KOPT-K1 (cell line): Measurements from ENCODE around the gene GATB.

Experiments
- H3K27ac ChIP-seq: fragments of 200-600 bp; sonication (generic); 2 replicates; pipeline ENCODE4 v1.5.1; 2016; ENCODE audit warnings: antibody characterized with exemption, mild to moderate bottlenecking, low read depth, low read length; ENCODE audit not compliant: poor library complexity, severe bottlenecking
- H3K36me3 ChIP-seq: fragments of 200-600 bp; sonication (generic); 2 replicates; pipeline ENCODE4 v1.5.1; 2017; ENCODE audit warnings: antibody characterized with exemption, mild to moderate bottlenecking, low read length, moderate library complexity; ENCODE audit not compliant: insufficient read depth
- H3K9me3 ChIP-seq: fragments of 200-600 bp; sonication (generic); 2 replicates; pipeline ENCODE4 v1.5.1; 2017; ENCODE audit warnings: antibody characterized with exemption, low read length, mild to moderate bottlenecking; ENCODE audit not compliant: insufficient read depth, poor library complexity, severe bottlenecking

GATB gene

DNA sequence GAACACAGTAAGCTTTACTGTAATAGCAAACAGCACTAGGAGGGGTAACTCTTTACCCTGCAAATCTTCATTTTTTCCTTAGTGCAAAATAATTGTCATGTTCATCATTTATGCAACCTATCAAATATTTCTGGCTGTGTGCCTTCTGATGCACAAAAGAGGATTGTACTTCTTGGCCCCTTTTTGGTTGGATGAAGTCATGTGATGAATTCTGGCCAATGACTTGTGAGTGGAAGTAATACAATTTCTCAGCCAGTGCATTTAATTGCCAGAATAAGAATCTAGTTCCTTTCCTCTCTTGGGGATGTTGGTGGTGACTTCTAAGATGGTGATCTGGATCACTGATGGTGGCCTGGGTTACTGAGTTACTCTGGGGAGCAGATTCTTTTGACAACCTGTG is 37.0 kb upstream of the GATB start:
- Histone ChIP-seq H3K9me3 (no peaks in the 10 kb centered on the region), H3K36me3 (no peaks in the 10 kb centered on the region), H3K27ac (no peak overlapping the region)

DNA sequence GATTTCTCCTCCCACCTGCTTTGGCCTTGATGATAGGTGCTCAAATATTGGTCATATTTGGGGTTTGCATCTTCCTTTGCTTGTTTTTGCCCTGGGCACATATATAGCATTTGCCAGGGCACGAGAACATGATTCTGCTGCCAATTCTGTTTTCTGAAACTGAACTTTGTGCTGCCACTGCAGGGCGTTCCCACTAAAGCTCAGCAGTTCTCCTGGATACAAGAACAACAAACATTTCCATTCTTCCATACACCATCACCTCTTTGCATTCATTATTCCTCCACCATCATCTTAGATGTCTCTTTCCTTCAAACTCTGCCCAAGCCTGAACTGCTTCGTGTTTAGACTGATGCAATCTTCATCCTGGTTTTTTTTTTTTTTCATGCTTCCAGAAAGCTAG is 36.3 kb upstream of the GATB start:
- no peaks in the 10 kb centered on the region for H3K9me3 ChIP-seq
- H3K36me3 ChIP-seq: no peaks in the 10 kb centered on the region
- H3K27ac ChIP-seq: no peak overlapping the region

DNA sequence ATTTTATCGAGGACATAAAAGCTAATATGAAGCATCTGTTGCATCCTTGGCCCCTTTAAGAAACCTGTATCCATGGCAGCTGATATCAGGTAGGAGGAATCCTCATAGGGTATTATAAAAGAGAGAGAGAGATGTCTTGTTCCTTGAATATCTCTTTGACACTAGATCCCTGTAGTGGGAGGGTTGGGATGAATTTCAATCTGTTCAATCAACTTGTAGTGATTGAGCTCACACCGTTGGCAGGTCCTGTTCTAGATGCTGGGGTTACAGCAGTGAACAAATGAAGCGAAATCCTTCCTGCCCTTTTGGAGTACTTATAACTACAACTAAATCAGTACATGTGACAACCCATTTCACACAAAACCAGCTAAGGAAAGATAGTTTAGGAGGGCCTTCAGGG is 35.3 kb upstream of the GATB start:
- H3K36me3 ChIP-seq: no peaks in the 10 kb centered on the region
- H3K9me3 ChIP-seq: no peaks in the 10 kb centered on the region
- H3K27ac ChIP-seq: no peak overlapping the region

DNA sequence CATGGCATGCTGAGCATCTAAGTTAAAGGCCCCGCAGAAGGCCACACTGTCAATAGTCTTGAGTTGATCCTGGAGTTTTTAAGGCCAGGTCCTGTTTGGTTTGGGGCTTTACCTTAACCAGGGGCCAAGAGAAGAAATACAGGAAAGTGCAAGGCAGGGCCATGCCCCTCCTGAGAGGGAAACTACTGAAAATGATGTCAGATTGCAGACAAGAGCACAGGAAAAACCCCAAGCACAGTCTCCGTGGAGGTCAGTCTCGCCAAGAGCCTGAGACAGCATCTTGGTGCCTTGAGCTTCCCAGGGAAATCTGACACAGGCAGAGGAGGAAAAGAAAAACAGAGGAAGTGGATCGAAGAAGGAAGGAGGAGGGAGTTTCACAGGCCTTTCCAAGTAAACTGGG is 32.2 kb upstream of the GATB start:
- Histone ChIP-seq H3K9me3 (no peaks in the 10 kb centered on the region), H3K36me3 (no peaks in the 10 kb centered on the region), H3K27ac (no peak overlapping the region)

DNA sequence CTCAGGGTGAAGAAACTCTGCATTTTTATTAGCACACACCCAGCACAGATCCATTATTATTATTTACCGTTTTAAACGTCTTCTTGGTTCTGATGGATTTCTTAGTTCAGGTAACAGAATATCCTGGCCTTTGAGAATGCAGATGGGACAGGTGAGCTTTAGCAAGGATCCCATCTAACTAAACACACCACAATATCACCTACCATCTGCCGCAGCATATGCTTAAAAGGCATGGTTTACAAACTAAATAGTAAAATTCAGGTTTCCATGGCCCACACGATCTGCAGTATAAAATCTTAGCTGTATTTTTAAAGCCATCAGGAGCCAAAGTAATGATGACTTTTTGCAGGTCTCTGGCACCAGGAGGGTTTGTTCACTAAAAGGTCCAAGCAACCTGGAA is 31.7 kb upstream of the GATB start:
- H3K36me3 ChIP-seq: no peaks in the 10 kb centered on the region
- no peak overlapping the region for H3K27ac ChIP-seq
- H3K9me3 ChIP-seq: no peaks in the 10 kb centered on the region

DNA sequence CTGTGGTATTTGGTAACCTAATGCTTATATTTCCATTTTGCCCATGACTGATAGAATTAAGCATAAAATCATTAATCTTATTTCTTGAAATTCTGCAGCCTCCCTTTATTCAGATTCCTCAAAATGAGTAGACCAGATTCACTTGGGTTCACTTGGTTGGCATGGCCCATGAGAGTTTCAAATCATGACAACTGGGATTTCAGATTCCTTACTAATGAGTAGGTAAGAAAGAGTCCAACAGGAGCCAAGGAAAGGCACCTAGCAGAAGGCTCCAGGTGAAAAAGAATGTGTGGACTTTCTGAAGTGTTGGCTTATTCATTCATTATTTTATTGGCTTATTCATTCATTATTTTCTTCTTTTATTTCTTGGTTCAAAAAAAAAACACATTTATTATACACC is 27.2 kb upstream of the GATB start:
- H3K9me3 ChIP-seq: no peaks in the 10 kb centered on the region
- H3K36me3 ChIP-seq: no peaks in the 10 kb centered on the region
- H3K27ac ChIP-seq: no peak overlapping the region

DNA sequence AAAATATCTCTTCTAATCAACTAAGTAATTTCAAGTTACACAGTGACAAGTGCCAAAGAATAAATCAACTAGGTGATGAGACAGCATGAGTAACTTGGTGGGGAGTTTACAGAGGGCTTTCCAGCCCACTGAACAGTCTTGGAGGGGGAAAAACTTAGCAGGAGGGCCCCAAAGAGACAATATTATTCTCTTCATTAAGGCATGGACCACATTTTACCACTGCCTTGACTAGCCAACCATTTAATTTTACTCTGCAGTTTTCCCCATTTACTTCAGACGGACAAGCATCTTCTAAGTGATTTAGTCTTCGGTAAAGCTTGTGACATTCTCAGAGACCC is 25.3 kb upstream of the GATB start:
- no peak overlapping the region for H3K27ac ChIP-seq
- no peaks in the 10 kb centered on the region for H3K9me3 ChIP-seq
- H3K36me3 ChIP-seq: no peaks in the 10 kb centered on the region

DNA sequence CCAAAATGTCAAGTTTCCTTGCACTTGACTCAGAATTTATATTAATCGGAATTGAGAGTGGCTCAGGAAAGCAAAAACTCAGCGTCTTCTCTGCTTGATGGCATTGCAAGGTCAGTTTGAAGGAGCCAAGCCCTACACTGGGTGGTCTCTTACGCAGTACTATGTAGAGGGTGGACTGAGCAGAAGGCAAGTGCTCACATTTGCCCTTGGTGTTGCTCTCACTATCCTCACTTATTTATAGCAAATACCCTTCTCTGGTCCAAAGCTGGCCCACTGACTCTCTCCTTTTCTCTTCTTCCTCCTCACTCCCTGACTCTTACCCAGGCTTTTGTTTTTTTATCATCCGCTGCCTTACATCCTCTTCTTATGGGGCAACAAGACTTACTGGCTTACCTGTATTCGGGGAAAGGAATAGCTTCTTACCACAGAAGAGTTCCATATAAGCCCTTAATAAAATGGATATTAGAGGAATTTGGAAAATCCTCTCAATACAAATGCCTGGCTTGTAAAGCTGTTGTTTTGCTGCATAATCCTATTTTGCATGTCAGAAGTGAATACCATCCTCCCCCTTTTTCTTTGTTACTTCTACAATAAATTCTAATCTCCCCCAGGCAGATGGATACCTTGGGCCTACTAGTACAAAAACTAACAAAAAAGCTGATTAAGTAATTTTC is 24.8 kb upstream of the GATB start:
- no peak overlapping the region for H3K27ac ChIP-seq
- no peaks in the 10 kb centered on the region for H3K36me3 ChIP-seq
- H3K9me3 ChIP-seq: no peaks in the 10 kb centered on the region

DNA sequence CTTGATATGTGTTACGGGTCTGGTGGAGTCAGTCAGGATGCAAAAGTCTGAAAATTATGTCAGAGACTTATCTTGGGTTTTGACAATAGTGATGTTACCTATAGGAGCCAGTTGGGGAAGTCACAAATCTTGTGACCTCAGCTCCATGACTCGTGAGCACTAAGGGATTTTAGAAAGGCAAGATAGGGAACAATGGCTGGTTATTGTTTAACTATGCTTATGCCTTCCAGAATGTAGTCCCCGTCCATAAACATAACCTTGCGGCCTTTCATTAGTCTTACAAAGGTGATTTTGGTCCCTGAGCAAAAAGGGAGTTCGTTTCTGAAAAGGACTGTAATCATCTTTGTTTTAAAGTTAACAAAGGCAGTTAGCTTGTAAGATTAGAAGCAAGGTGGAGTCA is 23.9 kb upstream of the GATB start:
- no peaks in the 10 kb centered on the region for H3K36me3 ChIP-seq
- H3K9me3 ChIP-seq: no peaks in the 10 kb centered on the region
- H3K27ac ChIP-seq: no peak overlapping the region

DNA sequence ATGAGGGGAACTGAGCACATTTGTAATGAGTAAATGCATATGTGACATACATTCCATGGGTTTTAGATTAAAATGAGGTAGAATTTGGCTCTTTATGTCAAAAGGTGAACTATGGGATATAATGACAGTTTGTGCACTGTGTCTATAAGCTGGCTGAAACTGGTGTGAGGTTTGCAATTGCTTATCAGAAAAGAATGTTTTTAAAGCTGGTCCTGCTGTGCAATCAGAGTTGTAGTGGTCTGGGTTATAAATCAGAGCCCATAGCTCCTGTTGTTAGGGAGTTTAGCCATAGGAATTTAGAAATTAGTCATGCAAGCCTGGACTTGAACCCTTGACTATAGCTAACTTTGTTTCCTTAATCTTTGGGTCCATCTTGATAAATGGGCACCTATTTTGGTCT is 23.1 kb upstream of the GATB start:
- Histone ChIP-seq H3K27ac (no peak overlapping the region), H3K9me3 (no peaks in the 10 kb centered on the region)

DNA sequence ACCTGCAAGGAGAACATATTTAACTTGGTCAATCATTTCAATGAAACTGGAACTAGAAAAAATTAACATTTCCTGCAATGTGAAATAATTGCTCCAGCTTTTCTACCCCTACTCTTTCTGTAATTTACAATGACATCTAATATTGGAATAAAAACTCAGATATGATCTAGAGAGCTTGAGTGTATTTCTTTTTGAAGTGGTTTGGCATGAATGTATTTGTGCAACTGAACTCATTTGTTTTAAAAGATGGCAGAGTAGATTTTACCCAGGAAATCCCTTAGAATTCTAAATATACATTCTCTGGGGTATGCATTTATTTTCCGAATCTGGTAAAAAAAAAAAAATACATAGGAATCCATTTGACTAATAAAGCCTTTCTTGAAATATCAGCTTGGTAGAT is 21.5 kb upstream of the GATB start:
- Histone ChIP-seq H3K36me3 (no peaks in the 10 kb centered on the region), H3K27ac (no peak overlapping the region), H3K9me3 (no peaks in the 10 kb centered on the region)

More for the DNA sequence above, 23.1 kb upstream of the GATB start:
- no peaks in the 10 kb centered on the region for H3K36me3 ChIP-seq

DNA sequence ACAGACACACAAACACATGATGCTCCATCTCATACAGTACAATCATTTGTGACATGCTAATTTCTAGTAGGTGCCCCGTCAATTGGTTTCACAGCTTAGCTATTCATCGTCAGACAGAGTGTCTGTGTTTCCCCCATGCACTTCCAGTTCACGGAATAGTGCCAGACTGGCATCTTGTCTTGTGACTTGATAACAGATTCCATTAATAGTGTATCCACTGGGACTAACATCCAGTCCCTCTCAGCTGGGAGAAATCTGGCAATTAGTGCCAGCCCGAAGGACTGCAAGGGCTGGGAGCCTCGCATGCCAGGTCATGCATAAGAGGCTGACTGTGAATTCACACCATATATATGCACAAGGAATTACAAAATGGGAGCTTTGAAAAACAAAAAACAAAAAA is 20.2 kb upstream of the GATB start:
- no peaks in the 10 kb centered on the region for H3K9me3 ChIP-seq
- no peak overlapping the region for H3K27ac ChIP-seq
- no peaks in the 10 kb centered on the region for H3K36me3 ChIP-seq

DNA sequence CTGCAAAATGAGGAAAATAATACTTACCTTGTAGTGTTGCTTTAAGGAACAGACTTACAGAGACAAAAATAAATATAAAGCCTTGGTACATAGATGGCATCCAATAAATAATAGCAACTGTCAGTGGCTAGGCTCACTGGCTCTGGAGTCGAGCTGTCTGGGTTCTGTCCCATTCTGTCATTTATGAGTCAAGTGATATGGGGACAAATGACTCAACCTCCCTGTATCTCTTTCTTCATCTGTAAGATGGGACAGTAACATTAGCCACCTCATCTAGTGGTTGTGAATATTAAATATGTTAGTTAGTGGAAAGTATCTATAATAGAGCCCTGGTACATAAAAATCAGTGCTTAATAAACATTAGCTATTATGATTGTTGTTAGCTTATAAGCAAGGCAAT is 16.7 kb upstream of the GATB start:
- Histone ChIP-seq H3K27ac (no peak overlapping the region), H3K9me3 (peaks cover 14% of the 10 kb centered on the region), H3K36me3 (no peaks in the 10 kb centered on the region)

DNA sequence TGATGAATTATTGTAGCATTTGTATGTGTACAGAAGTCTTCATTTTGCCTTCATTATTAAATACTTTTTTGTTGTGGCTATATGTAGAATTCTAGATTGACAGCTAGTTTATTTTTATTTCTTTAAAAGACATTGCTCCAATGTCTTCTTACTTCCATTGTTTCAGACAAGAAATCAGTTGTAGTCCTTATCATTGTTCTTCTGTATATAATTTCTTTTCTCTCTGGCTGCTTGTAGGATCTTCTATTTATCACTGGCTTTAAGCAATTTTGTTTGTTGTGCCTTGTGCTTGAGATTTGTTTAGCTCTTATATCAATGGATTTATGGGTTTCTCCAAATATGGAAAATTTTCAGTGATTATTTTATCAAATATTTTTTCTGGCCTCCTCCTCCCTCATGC is 13.5 kb upstream of the GATB start:
- Histone ChIP-seq H3K36me3 (no peaks in the 10 kb centered on the region), H3K9me3 (peaks cover 14% of the 10 kb centered on the region), H3K27ac (no peak overlapping the region)

DNA sequence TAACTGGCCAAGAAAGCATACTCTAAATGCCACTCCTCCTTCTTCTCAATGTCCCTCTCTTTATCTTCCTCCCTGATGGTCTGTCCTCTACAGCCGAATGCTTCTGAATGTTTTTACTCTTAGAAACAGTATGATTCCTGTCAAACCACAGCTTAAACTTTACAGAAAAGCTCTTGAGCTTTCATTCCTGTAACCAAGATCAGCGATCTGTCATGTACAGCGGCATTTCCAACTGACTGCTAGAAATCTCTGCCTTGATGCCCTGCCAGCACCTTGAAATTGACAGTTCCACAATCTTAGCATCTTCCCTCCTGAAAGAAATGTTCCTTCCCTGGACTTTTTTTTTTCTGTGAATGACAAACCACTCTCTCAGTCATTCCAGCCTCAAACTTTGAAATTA is 11.5 kb upstream of the GATB start:
- H3K9me3 ChIP-seq: peaks cover 14% of the 10 kb centered on the region
- H3K27ac ChIP-seq: no peak overlapping the region
- H3K36me3 ChIP-seq: no peaks in the 10 kb centered on the region

DNA sequence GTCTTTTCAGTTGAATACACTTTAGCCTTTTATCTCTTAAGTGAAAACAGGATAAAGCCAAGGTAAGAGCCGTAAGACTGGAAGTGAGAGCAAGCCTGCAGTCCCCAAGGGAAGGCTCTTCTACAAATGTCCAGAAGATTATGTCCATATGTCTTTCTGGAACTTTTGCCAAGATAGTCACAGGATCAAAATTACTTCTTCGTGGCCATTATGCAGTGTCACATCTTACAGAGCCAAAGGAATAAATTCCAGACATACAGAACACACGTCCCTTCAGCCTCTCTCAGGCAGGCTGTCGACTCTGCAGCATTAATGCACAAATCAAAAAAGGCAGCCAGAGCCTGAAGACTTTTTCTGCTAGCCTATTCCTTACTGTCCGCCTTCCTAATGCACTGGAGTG is 10.9 kb upstream of the GATB start:
- Histone ChIP-seq H3K9me3 (peaks cover 14% of the 10 kb centered on the region), H3K27ac (no peak overlapping the region), H3K36me3 (no peaks in the 10 kb centered on the region)

DNA sequence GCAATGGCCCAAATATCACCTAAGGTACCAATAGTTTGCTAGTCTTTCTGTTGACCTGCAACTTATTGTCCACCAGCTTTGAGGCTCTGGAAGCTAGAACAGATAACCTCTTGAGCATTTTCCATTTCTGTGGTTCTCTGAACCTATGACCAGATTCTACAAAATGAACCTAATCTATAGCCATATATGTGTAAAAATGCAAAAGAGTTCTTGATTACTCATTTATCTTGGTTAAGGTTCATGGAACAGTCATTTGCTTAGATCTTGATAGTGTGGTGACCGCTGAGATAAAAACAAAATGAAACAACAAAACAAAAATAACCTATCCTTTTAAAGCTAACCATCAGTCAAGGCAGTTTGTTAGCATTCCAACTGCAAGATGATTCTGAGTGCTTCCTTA is 9.3 kb upstream of the GATB start:
- H3K9me3 ChIP-seq: peaks cover 12% of the 10 kb centered on the region

More for the DNA sequence above, 9.3 kb upstream of the GATB start:
- no peak overlapping the region for H3K27ac ChIP-seq
- no peaks in the 10 kb centered on the region for H3K36me3 ChIP-seq
